ENCODE measurements around the gene DCD.

Gene DCD

DNA sequence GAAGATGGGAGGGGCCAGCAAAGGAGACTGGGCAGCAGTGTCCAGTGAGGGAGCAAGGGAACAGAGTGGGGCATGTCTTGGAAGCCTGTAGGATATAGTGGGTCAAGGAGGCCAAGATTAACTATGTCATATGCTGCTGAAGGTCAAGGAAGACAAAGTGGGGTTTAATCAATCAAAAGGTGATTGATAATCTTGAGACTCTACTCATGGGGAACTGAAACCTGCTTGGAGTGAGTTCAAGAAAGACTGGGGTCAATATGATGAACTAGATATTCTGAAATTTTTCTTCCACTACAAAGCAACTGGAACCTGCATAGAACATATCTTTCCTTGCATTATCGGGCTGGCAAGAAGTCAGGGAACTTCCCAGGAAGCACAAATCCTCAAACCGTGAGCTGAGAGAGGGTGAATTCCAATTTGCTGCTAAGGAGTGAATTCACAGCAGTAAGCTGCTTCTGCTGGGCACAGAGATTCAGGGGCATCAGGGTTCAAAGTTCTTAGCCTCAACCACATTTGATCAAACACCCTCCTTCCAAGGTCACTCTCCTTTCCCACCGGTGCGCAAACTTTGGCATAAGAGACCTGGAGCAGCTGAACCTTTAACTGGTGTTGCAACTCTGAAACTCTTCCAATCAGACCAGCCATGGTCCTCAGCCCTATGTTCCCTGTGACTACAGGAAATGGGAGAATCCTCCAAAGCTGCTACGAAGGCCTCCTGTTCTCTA lies 40.3 kb upstream of the DCD start:
- Histone ChIP-seq H3K4me1 (ENCODE audit: insufficient read depth, poor library complexity, severe bottlenecking) (no peaks in the 10 kb centered on the region), H3K27ac (ENCODE audit: poor library complexity, severe bottlenecking) (no peak overlapping the region), H3K9me3 (ENCODE audit: severe bottlenecking) (no peaks in the 10 kb centered on the region), H3K27me3 (ENCODE audit: insufficient read depth, poor library complexity, severe bottlenecking) (peaks cover 4% of the 10 kb centered on the region), H3K4me3 (ENCODE audit: severe bottlenecking) (no peak overlapping the region), H3K36me3 (ENCODE audit: low read depth) (no peaks in the 10 kb centered on the region)
- ATAC-seq (ENCODE audit: low read depth) (no peak), DNase-seq (ENCODE audit: low spot score) (no peak)
- TF ChIP-seq, protein P1, sequence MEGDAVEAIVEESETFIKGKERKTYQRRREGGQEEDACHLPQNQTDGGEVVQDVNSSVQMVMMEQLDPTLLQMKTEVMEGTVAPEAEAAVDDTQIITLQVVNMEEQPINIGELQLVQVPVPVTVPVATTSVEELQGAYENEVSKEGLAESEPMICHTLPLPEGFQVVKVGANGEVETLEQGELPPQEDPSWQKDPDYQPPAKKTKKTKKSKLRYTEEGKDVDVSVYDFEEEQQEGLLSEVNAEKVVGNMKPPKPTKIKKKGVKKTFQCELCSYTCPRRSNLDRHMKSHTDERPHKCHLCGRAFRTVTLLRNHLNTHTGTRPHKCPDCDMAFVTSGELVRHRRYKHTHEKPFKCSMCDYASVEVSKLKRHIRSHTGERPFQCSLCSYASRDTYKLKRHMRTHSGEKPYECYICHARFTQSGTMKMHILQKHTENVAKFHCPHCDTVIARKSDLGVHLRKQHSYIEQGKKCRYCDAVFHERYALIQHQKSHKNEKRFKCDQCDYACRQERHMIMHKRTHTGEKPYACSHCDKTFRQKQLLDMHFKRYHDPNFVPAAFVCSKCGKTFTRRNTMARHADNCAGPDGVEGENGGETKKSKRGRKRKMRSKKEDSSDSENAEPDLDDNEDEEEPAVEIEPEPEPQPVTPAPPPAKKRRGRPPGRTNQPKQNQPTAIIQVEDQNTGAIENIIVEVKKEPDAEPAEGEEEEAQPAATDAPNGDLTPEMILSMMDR (IDR thresholded peaks at IDR 0.05; ENCODE audit: poor library complexity, severe bottlenecking) = no peak

DNA sequence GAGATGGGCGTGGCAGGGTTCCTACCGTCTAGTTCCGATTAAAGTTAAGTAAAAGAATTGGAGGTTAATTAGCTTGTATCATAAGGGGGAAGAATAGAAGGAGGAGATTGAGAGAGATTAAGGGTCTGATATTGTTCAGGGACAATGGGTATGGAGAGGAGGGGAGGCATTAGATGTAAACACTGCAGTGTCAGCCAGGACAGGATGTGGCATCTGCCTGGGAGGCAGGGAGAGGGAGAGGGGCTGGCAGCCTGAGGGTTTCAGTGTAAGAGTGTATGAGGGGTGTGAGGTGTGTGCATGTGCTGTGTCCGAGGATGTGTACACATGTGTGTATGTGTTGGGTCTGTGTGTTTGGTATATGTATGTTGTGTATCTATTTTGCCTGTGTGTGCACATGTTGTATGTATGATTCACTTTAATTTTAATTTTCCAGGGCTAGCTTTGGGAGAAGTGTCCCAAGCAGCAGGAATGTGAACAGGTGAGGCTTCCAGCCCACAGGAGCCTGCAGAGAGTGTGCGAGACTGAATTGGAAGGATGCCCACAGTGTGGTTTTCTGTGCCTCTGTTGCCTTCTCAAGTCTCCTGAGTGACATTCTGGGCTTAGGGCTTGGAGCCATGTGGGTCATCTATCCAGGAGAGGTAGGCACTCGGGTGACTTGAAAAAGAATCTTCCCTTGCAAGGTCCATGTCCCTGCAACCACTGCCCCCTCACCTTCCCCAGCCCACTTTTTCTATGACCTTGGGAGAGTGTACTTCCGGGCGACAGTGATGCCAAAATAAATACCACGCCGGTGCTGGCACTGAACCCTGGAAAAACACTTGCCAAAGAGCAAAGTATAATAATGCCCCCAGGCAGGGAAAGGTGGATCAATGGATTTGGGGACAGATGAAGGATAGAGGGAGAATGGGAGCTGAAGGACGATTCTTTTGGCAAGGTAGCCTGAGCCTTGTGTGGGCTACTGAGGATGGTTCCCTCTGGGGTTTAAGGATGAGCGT lies 36.8 kb upstream of the DCD start:
- Histone ChIP-seq H3K27ac (ENCODE audit: poor library complexity, severe bottlenecking) (no peak overlapping the region), H3K9me3 (ENCODE audit: severe bottlenecking) (no peaks in the 10 kb centered on the region), H3K4me1 (ENCODE audit: insufficient read depth, poor library complexity, severe bottlenecking) (no peaks in the 10 kb centered on the region), H3K4me3 (ENCODE audit: severe bottlenecking) (no peak overlapping the region), H3K27me3 (ENCODE audit: insufficient read depth, poor library complexity, severe bottlenecking) (no peaks in the 10 kb centered on the region), H3K36me3 (ENCODE audit: low read depth) (no peaks in the 10 kb centered on the region)
- ATAC-seq (ENCODE audit: low read depth) (no peak), DNase-seq (ENCODE audit: low spot score) (no peak)
- TF ChIP-seq, protein P1 (IDR thresholded peaks at IDR 0.05; ENCODE audit: poor library complexity, severe bottlenecking) = no peak

DNA sequence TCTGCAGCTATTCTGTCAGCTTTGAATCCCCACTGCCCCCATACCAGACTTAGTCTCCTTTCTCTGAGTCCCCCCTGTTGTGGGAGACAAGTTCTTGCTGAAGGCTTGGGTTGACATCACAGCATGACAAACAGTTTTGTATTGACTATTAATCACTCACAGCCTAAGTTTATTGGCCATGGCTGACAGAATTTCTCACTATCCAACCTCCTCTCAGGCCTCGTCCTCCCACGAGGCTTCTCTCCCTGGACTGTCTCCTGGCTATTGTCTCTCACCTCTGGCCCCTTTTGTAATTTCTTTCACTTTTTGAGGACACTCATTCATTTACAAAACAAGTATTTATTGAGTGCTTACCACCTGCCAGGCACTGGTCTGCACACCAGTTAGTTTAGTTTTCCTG lies 35.2 kb upstream of the DCD start:
- Histone ChIP-seq H3K27me3 (ENCODE audit: insufficient read depth, poor library complexity, severe bottlenecking) (no peaks in the 10 kb centered on the region), H3K9me3 (ENCODE audit: severe bottlenecking) (no peaks in the 10 kb centered on the region), H3K4me1 (ENCODE audit: insufficient read depth, poor library complexity, severe bottlenecking) (no peaks in the 10 kb centered on the region), H3K4me3 (ENCODE audit: severe bottlenecking) (no peak overlapping the region), H3K27ac (ENCODE audit: poor library complexity, severe bottlenecking) (no peak overlapping the region), H3K36me3 (ENCODE audit: low read depth) (no peaks in the 10 kb centered on the region)
- ATAC-seq (ENCODE audit: low read depth) = no peak
- TF ChIP-seq, protein P1 (IDR thresholded peaks at IDR 0.05; ENCODE audit: poor library complexity, severe bottlenecking) = no peak
- DNase-seq (ENCODE audit: low spot score) = no peak

DNA sequence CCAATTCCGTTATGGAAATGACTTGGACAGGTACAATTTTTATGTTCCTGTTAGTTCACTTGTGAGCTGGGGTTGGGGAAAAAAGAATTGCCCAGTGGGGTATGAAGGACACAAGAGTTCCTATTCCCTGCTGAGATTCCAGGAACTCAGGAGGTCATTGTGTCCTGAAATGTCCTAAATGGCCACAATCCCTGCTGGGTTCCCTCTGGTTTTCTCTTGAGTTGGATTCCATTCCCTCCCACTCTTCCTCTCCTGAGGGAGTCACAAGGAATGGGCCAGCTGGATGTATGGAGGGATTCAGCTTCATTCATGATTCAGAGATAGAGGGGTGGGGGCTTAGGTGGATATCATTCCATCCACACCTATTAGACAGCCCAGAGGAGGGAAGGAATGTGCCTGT lies 34.5 kb upstream of the DCD start:
- Histone ChIP-seq H3K4me3 (ENCODE audit: severe bottlenecking) (no peak overlapping the region), H3K27me3 (ENCODE audit: insufficient read depth, poor library complexity, severe bottlenecking) (no peaks in the 10 kb centered on the region)
- no peak for ATAC-seq (ENCODE audit: low read depth)

More for the DNA sequence above, 34.5 kb upstream of the DCD start:
- no peak overlapping the region for H3K27ac ChIP-seq (ENCODE audit: poor library complexity, severe bottlenecking)
- H3K9me3 ChIP-seq (ENCODE audit: severe bottlenecking) = no peaks in the 10 kb centered on the region
- no peaks in the 10 kb centered on the region for H3K4me1 ChIP-seq (ENCODE audit: insufficient read depth, poor library complexity, severe bottlenecking)
- DNase-seq (ENCODE audit: low spot score) = no peak
- TF ChIP-seq, protein P1 (IDR thresholded peaks at IDR 0.05; ENCODE audit: poor library complexity, severe bottlenecking) = no peak
- H3K36me3 ChIP-seq (ENCODE audit: low read depth) = no peaks in the 10 kb centered on the region

Data from RWPE2 (cell line).